Kidney epithelial cell (primary cell): Measurements from ENCODE around the gene RNASEL. TPM values are rescaled to one million over a fixed set of nuclear protein-coding genes. Genes with fewer than 3 reads are reported as not detected.

ENCODE experiments used
- DNase-seq: peaks from one replicate; pipeline ENCODE4 v3.0.0-alpha.2; 2010; ENCODE audit warnings: low read depth
- H3K27me3 ChIP-seq: 2 replicates; pipeline ENCODE4 v1.6.0; 2011; ENCODE audit warnings: low read length; ENCODE audit not compliant: control insufficient read depth, insufficient read depth
- H3K36me3 ChIP-seq: 2 replicates; pipeline ENCODE4 v1.5.1; 2011; ENCODE audit warnings: low read length; ENCODE audit not compliant: control insufficient read depth, insufficient read depth
- H3K4me3 ChIP-seq: 2 replicates; pipeline ENCODE4 v1.5.1; 2011; ENCODE audit warnings: low read depth, mild to moderate bottlenecking, control low read depth, low read length
- CTCF ChIP-seq: IDR thresholded peaks from 2 replicates; pipeline ENCODE4 v1.5.1; 2011; ENCODE audit warnings: mild to moderate bottlenecking, moderate library complexity, low read length, control low read depth, inconsistent platforms; ENCODE audit not compliant: insufficient read depth, poor library complexity, severe bottlenecking
- total RNA-seq: library from RNA; depleted of rRNA; stranded (reverse); fragments of >200 nt; gene quantifications from 2 replicates; pipeline ENCODE4 v1.2.3, GENCODE V29; 2015

The RNASEL gene
- total RNA-seq, 1 donor from 2014 or later: 5.8 TPM

- Histone ChIP-seq H3K36me3 (no peaks in the 10 kb centered on the region), H3K4me3 (no peak overlapping the region), H3K27me3 (no peaks in the 10 kb centered on the region)
- TF ChIP-seq CTCF: no peak
- no peak for DNase-seq
These were observed 40.0 kb upstream of the RNASEL start for GRCh38 chr1:182629080-182629479.

- Histone ChIP-seq H3K36me3 (no peaks in the 10 kb centered on the region), H3K27me3 (no peaks in the 10 kb centered on the region), H3K4me3 (no peak overlapping the region)
- no peak for DNase-seq
- TF ChIP-seq CTCF: no peak
These were observed 39.6 kb upstream of the RNASEL start for GRCh38 chr1:182628657-182629056.

GRCh38 chr1:182627622-182628021 lies 38.6 kb upstream of the RNASEL start:
- H3K4me3 ChIP-seq: no peak overlapping the region
- TF ChIP-seq CTCF: no peak
- no peaks in the 10 kb centered on the region for H3K27me3 ChIP-seq
- DNase-seq: no peak
- no peaks in the 10 kb centered on the region for H3K36me3 ChIP-seq

GRCh38 chr1:182626527-182626926 lies 37.5 kb upstream of the RNASEL start:
- DNase-seq: no peak
- no peak for TF ChIP-seq CTCF
- H3K36me3 ChIP-seq: no peaks in the 10 kb centered on the region
- H3K4me3 ChIP-seq: no peak overlapping the region
- H3K27me3 ChIP-seq: no peaks in the 10 kb centered on the region

- no peaks in the 10 kb centered on the region for H3K27me3 ChIP-seq
- no peaks in the 10 kb centered on the region for H3K36me3 ChIP-seq
- no peak overlapping the region for H3K4me3 ChIP-seq
- no peak for TF ChIP-seq CTCF
- no peak for DNase-seq
These were observed 36.9 kb upstream of the RNASEL start for GRCh38 chr1:182625719-182626504.

- Histone ChIP-seq H3K4me3 (no peak overlapping the region), H3K36me3 (no peaks in the 10 kb centered on the region), H3K27me3 (no peaks in the 10 kb centered on the region)
- no peak for TF ChIP-seq CTCF
- no peak for DNase-seq
These were observed 36.0 kb upstream of the RNASEL start for GRCh38 chr1:182625024-182625423.
